ENCODE results near the gene TMEM106A. TPM values are rescaled to one million over a fixed set of nuclear protein-coding genes. Genes with fewer than 3 reads are reported as not detected.
A peak's percentile ranks its signal among the peaks of the same experiment; 100 is the strongest.

The TMEM106A gene
- total and polyA plus RNA-seq, 2 of the 13 experiments (the other 11 are each of a cell fraction or from before 2014, with no cell fraction given) = 16.9 to 35.9 TPM

GRCh38 chr17:43170766-43171585, 40.7 kb upstream of the TMEM106A start, which contains the start of gene NBR1 (continued):
- TF ChIP-seq ZNF674 (CRISPR knock-in tag; IDR thresholded peaks at IDR 0.05; ENCODE audit: low read depth) = 0 out of 2 replicates have a peak, but pooled peaks have one; percentile 1
- TF ChIP-seq ZNF333 (CRISPR knock-in tag; IDR thresholded peaks at IDR 0.05; ENCODE audit: borderline replicate concordance) = peak; percentile 24; the same call in 1 of the 2 replicates
- TF ChIP-seq ZEB1 (IDR thresholded peaks at IDR 0.05; ENCODE audit: insufficient replicate concordance, low read depth) = peak; percentile 60
- peak; percentile 95 for TF ChIP-seq YY1 (IDR thresholded peaks at IDR 0.05; ENCODE audit: insufficient read depth, insufficient replicate concordance, low read depth, low read length)
- peak; percentile 84 for TF ChIP-seq KMT2B (CRISPR knock-in tag; IDR thresholded peaks at IDR 0.05)
- TF ChIP-seq POLR2AphosphoS2 (IDR thresholded peaks at IDR 0.05; ENCODE audit: low read depth, low read length) = peak; percentile 72; the same call in 1 of the 2 replicates
- TF ChIP-seq ELF1 (CRISPR knock-in tag; IDR thresholded peaks at IDR 0.05) = peak; percentile 44
- TF ChIP-seq DPF2 (CRISPR knock-in tag; IDR thresholded peaks at IDR 0.05; ENCODE audit: borderline replicate concordance, low read depth) = no peak
- peak; percentile 51; the same call in 1 of the 2 replicates for TF ChIP-seq E2F1 (CRISPR knock-in tag; IDR thresholded peaks at IDR 0.05)
- TF ChIP-seq ZNF768 (CRISPR knock-in tag; IDR thresholded peaks at IDR 0.05) = peak; percentile 59; the same call in 1 of the 2 replicates
- TF ChIP-seq ZNF232 (CRISPR knock-in tag; IDR thresholded peaks at IDR 0.05; ENCODE audit: borderline replicate concordance) = peak; percentile 79; the same call in 1 of the 2 replicates
- peak; percentile 92 for TF ChIP-seq ZNF687 (CRISPR knock-in tag; IDR thresholded peaks at IDR 0.05)
- TF ChIP-seq NFYB (CRISPR knock-in tag; IDR thresholded peaks at IDR 0.05) = peak; percentile 96
- peak; percentile 74; the same call in 1 of the 2 replicates for TF ChIP-seq ZC3H4 (CRISPR knock-in tag; IDR thresholded peaks at IDR 0.05; ENCODE audit: borderline replicate concordance)
- peak; percentile 72 for TF ChIP-seq GABPB1 (CRISPR knock-in tag; IDR thresholded peaks at IDR 0.05)
- TF ChIP-seq ZMYM4 (CRISPR knock-in tag; IDR thresholded peaks at IDR 0.05) = peak; percentile 83

All from HepG2 (cell line).